ENCODE results near the gene VWDE. TPM values are rescaled to one million over a fixed set of nuclear protein-coding genes. Genes with fewer than 3 reads are reported as not detected.
"Not testable (repeated sequence)": the region's sequence is repeated elsewhere in the genome, so short reads cannot be mapped to it uniquely, and the experiment has no call there.

VWDE gene
- total RNA-seq, 1 donor from 2014 or later: 3.2 TPM

GRCh38 chr7:12402365-12402725 lies 1.3 kb downstream of the VWDE start:
- Mint-ChIP-seq H3K36me3 (ENCODE audit: low read depth, unreplicated experiment) (peaks cover 14% of the 10 kb centered on the region), H3K9me3 (ENCODE audit: unreplicated experiment) (peaks cover 7% of the 10 kb centered on the region), H3K4me1 (ENCODE audit: unreplicated experiment) (peaks cover 3% of the 10 kb centered on the region), H3K27me3 (ENCODE audit: unreplicated experiment) (peaks cover 6% of the 10 kb centered on the region), H3K27ac (ENCODE audit: unreplicated experiment) (no peak overlapping the region), H3K4me3 (ENCODE audit: unreplicated experiment) (no peak overlapping the region)
- no peak for TF ChIP-seq CTCF (IDR thresholded peaks at IDR 0.05; ENCODE audit: unreplicated experiment)
- DNase-seq (ENCODE audit: low spot score): no peak

GRCh38 chr7:12401538-12402364 lies 1.9 kb downstream of the VWDE start:
- Mint-ChIP-seq H3K4me3 (ENCODE audit: unreplicated experiment) (no peak overlapping the region), H3K27ac (ENCODE audit: unreplicated experiment) (no peak overlapping the region), H3K27me3 (ENCODE audit: unreplicated experiment) (peaks cover 4% of the 10 kb centered on the region), H3K36me3 (ENCODE audit: low read depth, unreplicated experiment) (peaks cover 14% of the 10 kb centered on the region), H3K4me1 (ENCODE audit: unreplicated experiment) (peaks cover 3% of the 10 kb centered on the region), H3K9me3 (ENCODE audit: unreplicated experiment) (peaks cover 9% of the 10 kb centered on the region)
- DNase-seq (ENCODE audit: low spot score): no peak
- no peak for TF ChIP-seq CTCF (IDR thresholded peaks at IDR 0.05; ENCODE audit: unreplicated experiment)

GRCh38 chr7:12398186-12398585 lies 5.5 kb downstream of the VWDE start:
- peaks cover 1% of the 10 kb centered on the region for H3K4me1 Mint-ChIP-seq (ENCODE audit: unreplicated experiment)
- peaks cover 14% of the 10 kb centered on the region for H3K36me3 Mint-ChIP-seq (ENCODE audit: low read depth, unreplicated experiment)
- H3K27ac Mint-ChIP-seq (ENCODE audit: unreplicated experiment): no peak overlapping the region
- H3K4me3 Mint-ChIP-seq (ENCODE audit: unreplicated experiment): no peak overlapping the region
- TF ChIP-seq CTCF (IDR thresholded peaks at IDR 0.05; ENCODE audit: unreplicated experiment): no peak
- H3K27me3 Mint-ChIP-seq (ENCODE audit: unreplicated experiment): peaks cover 4% of the 10 kb centered on the region
- H3K9me3 Mint-ChIP-seq (ENCODE audit: unreplicated experiment): peaks cover 9% of the 10 kb centered on the region
- DNase-seq (ENCODE audit: low spot score): no peak

- no peak for DNase-seq (ENCODE audit: low spot score)
- Mint-ChIP-seq H3K9me3 (ENCODE audit: unreplicated experiment) (peaks cover 9% of the 10 kb centered on the region), H3K36me3 (ENCODE audit: low read depth, unreplicated experiment) (peaks cover 14% of the 10 kb centered on the region), H3K4me1 (ENCODE audit: unreplicated experiment) (no peaks in the 10 kb centered on the region), H3K27me3 (ENCODE audit: unreplicated experiment) (peaks cover 4% of the 10 kb centered on the region), H3K27ac (ENCODE audit: unreplicated experiment) (no peak overlapping the region), H3K4me3 (ENCODE audit: unreplicated experiment) (no peak overlapping the region)
- TF ChIP-seq CTCF (IDR thresholded peaks at IDR 0.05; ENCODE audit: unreplicated experiment): no peak
Observed at GRCh38 chr7:12397671-12398070, 6.0 kb downstream of the VWDE start.

- not testable (repeated sequence) for H3K9me3 Mint-ChIP-seq (ENCODE audit: unreplicated experiment); H3K27ac Mint-ChIP-seq (ENCODE audit: unreplicated experiment); H3K4me1 Mint-ChIP-seq (ENCODE audit: unreplicated experiment); H3K27me3 Mint-ChIP-seq (ENCODE audit: unreplicated experiment); DNase-seq (ENCODE audit: low spot score); H3K4me3 Mint-ChIP-seq (ENCODE audit: unreplicated experiment)
- H3K36me3 Mint-ChIP-seq (ENCODE audit: low read depth, unreplicated experiment): peaks cover 14% of the 10 kb centered on the region
Observed at GRCh38 chr7:12396670-12397069, 7.0 kb downstream of the VWDE start.
